Mesenchymal stem cell (in vitro differentiated cells and primary cell): ENCODE results near the gene SGSM2.

ENCODE experiments used
- DNase-seq: peaks from one replicate; pipeline ENCODE4 v3.0.0-alpha.2; 2013
- H2AFZ ChIP-seq: one replicate; pipeline ENCODE4 v1.6.1; 2013; ENCODE audit warnings: low read depth, mild to moderate bottlenecking, control low read depth, inconsistent platforms, low read length, moderate library complexity
- H2AK5ac ChIP-seq: 2 replicates; pipeline ENCODE4 v1.6.1; 2013; ENCODE audit warnings: low read length, moderate library complexity, mild to moderate bottlenecking, inconsistent platforms; ENCODE audit not compliant: severe bottlenecking
- H2BK120ac ChIP-seq: one replicate; pipeline ENCODE4 v1.6.1; 2013; ENCODE audit warnings: low read depth, mild to moderate bottlenecking, inconsistent platforms, low read length, moderate library complexity
- H2BK12ac ChIP-seq, 2 experiments: one replicate each; pipeline ENCODE4 v1.6.1; 2013; ENCODE audit warnings: inconsistent platforms in 2 of 2, low read length in 2 of 2, mild to moderate bottlenecking in 2 of 2, moderate library complexity in 2 of 2, control low read depth in 1 of 2
- H2BK15ac ChIP-seq: one replicate; pipeline ENCODE4 v1.6.1; 2013; ENCODE audit warnings: mild to moderate bottlenecking, low read depth, inconsistent platforms; ENCODE audit not compliant: poor library complexity, severe bottlenecking
- H2BK5ac ChIP-seq: 2 replicates; pipeline ENCODE4 v1.6.1; 2013; ENCODE audit warnings: low read depth, mild to moderate bottlenecking, low read length, control low read depth, inconsistent platforms; ENCODE audit not compliant: poor library complexity, severe bottlenecking
- H3K14ac ChIP-seq, 2 experiments: one replicate each; pipeline ENCODE4 v1.6.1; 2013; ENCODE audit warnings: inconsistent platforms in 2 of 2, low read length in 2 of 2, control low read depth in 1 of 2, mild to moderate bottlenecking in 1 of 2, moderate library complexity in 1 of 2
- H3K18ac ChIP-seq, 2 experiments: one replicate each; pipeline ENCODE4 v1.6.1; 2013; ENCODE audit warnings: inconsistent platforms in 2 of 2, low read length in 2 of 2, control low read depth in 1 of 2, low read depth in 1 of 2, mild to moderate bottlenecking in 1 of 2
- H3K23ac ChIP-seq, 2 experiments: one replicate each; pipeline ENCODE4 v1.6.1; 2013; ENCODE audit warnings: inconsistent platforms in 2 of 2, low read length in 2 of 2, mild to moderate bottlenecking in 2 of 2, moderate library complexity in 2 of 2, control low read depth in 1 of 2
- H3K27ac ChIP-seq: 2 replicates; pipeline ENCODE4 v1.5.1; 2013; ENCODE audit warnings: mild to moderate bottlenecking, moderate library complexity, low read length, control low read depth, inconsistent platforms; ENCODE audit not compliant: poor library complexity, severe bottlenecking
- H3K27me3 ChIP-seq, 2 experiments: 2 replicates each; pipeline versions ENCODE4 v1.6.1 to v1.7.0; 2013; ENCODE audit warnings: low read length in 2 of 2, mild to moderate bottlenecking in 2 of 2, moderate library complexity in 2 of 2, control low read depth in 1 of 2, inconsistent platforms in 1 of 2; ENCODE audit not compliant: control insufficient read depth in 1 of 2, insufficient read depth in 1 of 2
- H3K36me3 ChIP-seq, 2 experiments: 2 replicates each; pipeline versions ENCODE4 v1.6.1 to v1.7.0; 2013; ENCODE audit warnings: low read length in 2 of 2, control low read depth in 1 of 2, inconsistent platforms in 1 of 2, low read depth in 1 of 2, mild to moderate bottlenecking in 1 of 2; ENCODE audit not compliant: insufficient read depth in 2 of 2, control insufficient read depth in 1 of 2
- H3K4ac ChIP-seq, 2 experiments: one replicate each; pipeline ENCODE4 v1.6.1; 2013; ENCODE audit warnings: inconsistent platforms in 2 of 2, low read length in 2 of 2, mild to moderate bottlenecking in 2 of 2, moderate library complexity in 2 of 2, control low read depth in 1 of 2, low read depth in 1 of 2
- H3K4me1 ChIP-seq: 2 replicates; pipeline ENCODE4 v1.6.1; 2013; ENCODE audit warnings: low read depth, low read length, control low read depth; ENCODE audit not compliant: control insufficient read depth, insufficient read depth
- H3K4me2 ChIP-seq: 2 replicates; pipeline ENCODE4 v1.6.1; 2013; ENCODE audit warnings: low read length, mild to moderate bottlenecking, inconsistent platforms; ENCODE audit not compliant: poor library complexity, severe bottlenecking
- H3K4me3 ChIP-seq, 2 experiments: 2 replicates each; pipeline versions ENCODE4 v1.5.1 to v1.7.0; 2013; ENCODE audit warnings: low read length in 2 of 2, mild to moderate bottlenecking in 2 of 2, control low read depth in 1 of 2, low read depth in 1 of 2; ENCODE audit not compliant: insufficient read depth in 1 of 2
- H3K79me1 ChIP-seq: replicated peaks from 2 replicates; pipeline ENCODE4 v1.6.1; 2013; ENCODE audit warnings: mild to moderate bottlenecking, control low read depth, low read length, inconsistent platforms; ENCODE audit not compliant: poor library complexity, severe bottlenecking
- H3K9ac ChIP-seq: 2 replicates; pipeline ENCODE4 v1.7.0; 2013; ENCODE audit warnings: mild to moderate bottlenecking, low read length, moderate library complexity
- H3K9me3 ChIP-seq: 2 replicates; pipeline ENCODE4 v1.7.0; 2013; ENCODE audit warnings: mild to moderate bottlenecking, low read length; ENCODE audit not compliant: control insufficient read depth
- H4K8ac ChIP-seq: one replicate; pipeline ENCODE4 v1.6.1; 2013; ENCODE audit warnings: inconsistent platforms, mild to moderate bottlenecking, low read length, moderate library complexity
- H4K91ac ChIP-seq: one replicate; pipeline ENCODE4 v1.6.1; 2013; ENCODE audit warnings: mild to moderate bottlenecking, low read length, inconsistent platforms
- WGBS: methylation state at CpG from one replicate; pipeline ENCODE4 v1.1.7; 2013; ENCODE audit warnings: mixed read lengths; 5-methylcytosine and 5-hydroxymethylcytosine counted together

Gene SGSM2

DNA sequence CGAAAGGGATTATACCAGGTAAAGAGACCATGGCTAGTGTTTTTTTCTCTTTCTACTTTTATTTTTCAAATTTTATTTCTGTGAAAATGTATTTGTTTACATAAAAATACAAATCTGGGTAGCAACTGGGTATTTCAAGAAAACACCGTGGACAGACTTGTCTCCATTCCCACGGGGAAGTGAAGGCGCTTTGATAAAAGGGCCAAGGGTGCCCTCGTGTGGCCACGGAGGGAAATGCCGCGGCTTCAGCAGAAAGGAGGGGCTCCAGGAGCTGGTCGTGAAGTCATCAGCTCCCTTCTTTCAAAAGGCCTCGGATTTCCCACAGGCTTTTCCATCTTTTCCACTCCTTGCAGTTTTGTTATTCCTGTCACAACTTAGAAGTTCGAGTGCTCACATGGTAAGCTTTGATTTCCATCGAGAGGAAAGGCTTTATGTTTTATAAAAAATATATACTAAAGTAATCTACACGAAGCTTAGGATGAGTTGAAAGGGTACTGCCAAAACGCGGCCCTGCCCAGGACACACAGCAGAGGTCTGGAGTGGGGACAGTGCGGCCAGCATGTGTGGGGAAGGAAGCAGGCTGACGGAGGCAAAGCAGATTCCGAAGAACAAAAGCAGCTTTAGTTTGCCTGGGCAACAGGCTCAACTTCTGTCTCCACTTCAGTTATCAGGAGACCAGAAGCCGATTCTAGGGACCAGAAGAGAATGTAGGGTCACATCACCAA, 78.9 kb downstream of the SGSM2 start:
- peaks cover 33 to 38% of the 10 kb centered on the region in 2 experiments for H3K36me3 ChIP-seq
- peak overlapping the region; percentile 19 to 52 for H2BK12ac ChIP-seq
- H3K27ac ChIP-seq, result no peak overlapping the region
- H3K4me3 ChIP-seq, result no peak overlapping the region
- H3K4ac ChIP-seq, result no peak overlapping the region
- H3K14ac ChIP-seq, result no peak overlapping the region
- no peak overlapping the region for H2BK120ac ChIP-seq
- no peak overlapping the region for H2AK5ac ChIP-seq
- DNase-seq, result peak; percentile 91
- H3K9me3 ChIP-seq, result no peaks in the 10 kb centered on the region
- H2BK5ac ChIP-seq, result no peak overlapping the region
- H2AFZ ChIP-seq, result no peak overlapping the region
- H4K91ac ChIP-seq, result peak overlapping the region; percentile 84
- peak overlapping the region; percentile 82 for H3K9ac ChIP-seq
- peak overlapping the region; percentile 39 for H4K8ac ChIP-seq
- peaks cover 29% of the 10 kb centered on the region for H3K79me1 ChIP-seq
- H3K4me1 ChIP-seq, result peaks cover 6% of the 10 kb centered on the region
- 36% methylated on average over 16 of the region's 19 CpGs for WGBS
- no peak overlapping the region for H3K23ac ChIP-seq
- no peaks in the 10 kb centered on the region for H3K27me3 ChIP-seq
- H3K4me2 ChIP-seq, result no peak overlapping the region
- H2BK15ac ChIP-seq, result no peak overlapping the region
- no peak overlapping the region for H3K18ac ChIP-seq

DNA sequence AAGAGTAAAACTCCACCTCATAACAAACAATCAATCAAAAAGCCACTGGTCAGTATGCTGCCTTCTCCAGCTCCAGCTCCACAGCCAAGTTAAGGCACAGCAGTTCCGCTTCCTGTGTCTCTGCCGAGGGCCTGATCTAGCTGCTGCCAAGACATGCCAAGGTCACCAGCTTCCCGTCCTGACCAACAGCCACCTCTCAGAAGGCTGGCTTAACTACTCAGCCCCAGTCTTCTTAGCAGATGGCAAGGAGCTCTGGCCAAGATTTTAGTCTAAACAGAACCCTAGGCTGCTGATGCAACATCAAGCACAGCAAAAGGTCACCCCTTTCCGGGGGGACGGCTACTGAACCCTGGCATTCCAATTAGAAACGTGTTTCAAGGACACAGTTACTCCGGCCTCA, 81.3 kb downstream of the SGSM2 start:
- peak; percentile 57 for DNase-seq
- H3K9ac ChIP-seq, result no peak overlapping the region
- 86% methylated on average over 6 of the region's 7 CpGs for WGBS

DNA sequence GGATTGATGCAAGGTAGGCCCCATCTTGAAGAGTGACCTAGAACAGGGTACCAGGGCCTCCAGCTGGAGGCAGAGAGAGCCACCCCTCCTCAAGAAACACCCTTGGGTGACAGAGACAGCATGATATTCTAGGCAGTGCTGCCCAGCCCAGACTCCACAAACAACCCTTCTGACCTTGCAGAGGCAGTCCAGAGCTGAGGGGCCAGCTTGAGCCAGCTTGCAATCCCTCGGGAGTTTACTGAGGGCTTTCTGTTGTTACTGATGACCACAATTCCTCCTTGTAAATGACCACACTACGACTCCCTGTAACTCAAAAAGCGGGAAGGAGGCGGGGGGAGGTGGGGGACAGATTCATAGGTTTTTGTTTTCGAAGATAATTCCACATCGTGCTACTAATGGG, 82.2 kb downstream of the SGSM2 start:
- Histone ChIP-seq H3K9ac (peak overlapping the region; percentile 25), H2BK5ac (no peak overlapping the region), H4K8ac (no peak overlapping the region), H2BK120ac (no peak overlapping the region), H3K27me3 (no peaks in the 10 kb centered on the region), H3K4me3 (no peak overlapping the region), H3K4ac (no peak overlapping the region), H3K9me3 (no peaks in the 10 kb centered on the region), H4K91ac (no peak overlapping the region), H3K4me1 (no peaks in the 10 kb centered on the region), H2BK12ac (no peak overlapping the region), H2AK5ac (no peak overlapping the region), H3K23ac (no peak overlapping the region), H3K36me3 (peaks cover 29 to 30% of the 10 kb centered on the region in 2 experiments), H3K14ac (no peak overlapping the region), H3K27ac (no peak overlapping the region), H3K18ac (no peak overlapping the region), H2BK15ac (no peak overlapping the region), H3K79me1 (peaks cover 22% of the 10 kb centered on the region), H2AFZ (no peak overlapping the region), H3K4me2 (no peak overlapping the region)
- no peak for DNase-seq
- 88% methylated on average over 6 of the region's 6 CpGs for WGBS

More for the DNA sequence above, 81.3 kb downstream of the SGSM2 start:
- Histone ChIP-seq H3K4ac (no peak overlapping the region), H2AFZ (no peak overlapping the region), H3K23ac (no peak overlapping the region), H2BK15ac (no peak overlapping the region), H3K9me3 (no peaks in the 10 kb centered on the region), H3K18ac (no peak overlapping the region), H3K36me3 (peaks cover 38% of the 10 kb centered on the region in 2 experiments), H3K4me1 (no peaks in the 10 kb centered on the region), H2BK12ac (no peak overlapping the region), H2BK5ac (no peak overlapping the region), H3K79me1 (peaks cover 29% of the 10 kb centered on the region), H4K8ac (no peak overlapping the region), H2BK120ac (no peak overlapping the region), H2AK5ac (no peak overlapping the region), H3K4me2 (no peak overlapping the region), H3K27ac (no peak overlapping the region), H3K27me3 (no peaks in the 10 kb centered on the region), H3K4me3 (no peak overlapping the region), H3K14ac (no peak overlapping the region), H4K91ac (no peak overlapping the region)

DNA sequence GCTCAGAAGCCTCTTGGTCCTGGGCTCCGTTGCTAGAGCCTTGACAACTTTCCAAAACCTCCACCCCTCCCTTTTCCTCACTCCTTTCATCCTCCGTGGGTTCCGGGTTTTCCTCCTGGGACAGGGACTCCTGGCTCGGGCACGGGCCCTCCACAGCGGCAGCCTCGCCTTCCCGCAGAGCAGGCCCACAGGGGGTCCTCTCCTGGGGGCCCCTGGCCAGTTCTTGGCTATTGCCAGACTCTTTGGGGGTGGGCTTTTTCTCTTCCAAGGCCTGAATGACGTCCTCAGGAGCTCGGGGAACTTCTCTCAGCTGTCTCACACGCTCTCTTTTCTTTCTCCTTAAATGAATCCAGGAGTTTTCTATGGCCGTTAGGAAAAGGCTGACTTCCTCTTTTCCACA, 82.9 kb downstream of the SGSM2 start:
- H3K4me2 ChIP-seq, result no peak overlapping the region
- no peak overlapping the region for H2BK5ac ChIP-seq
- H3K36me3 ChIP-seq, result peaks cover 22 to 23% of the 10 kb centered on the region in 2 experiments
- no peak overlapping the region for H3K9ac ChIP-seq
- H3K18ac ChIP-seq, result no peak overlapping the region
- H4K8ac ChIP-seq, result no peak overlapping the region
- H3K23ac ChIP-seq, result peak overlapping the region in 1 of 2 experiments; percentile 41
- no peaks in the 10 kb centered on the region for H3K4me1 ChIP-seq
- H3K14ac ChIP-seq, result no peak overlapping the region
- DNase-seq, result no peak
- WGBS, result 89% methylated on average over 11 of the region's 12 CpGs
- H3K27ac ChIP-seq, result no peak overlapping the region
- no peak overlapping the region for H3K4ac ChIP-seq
- H4K91ac ChIP-seq, result no peak overlapping the region
- H3K4me3 ChIP-seq, result no peak overlapping the region
- H2BK120ac ChIP-seq, result no peak overlapping the region
- peak overlapping the region in 1 of 2 experiments; percentile 33 for H2BK12ac ChIP-seq
- H3K9me3 ChIP-seq, result no peaks in the 10 kb centered on the region
- no peak overlapping the region for H2AFZ ChIP-seq
- no peak overlapping the region for H2AK5ac ChIP-seq
- peaks cover 15% of the 10 kb centered on the region for H3K79me1 ChIP-seq
- peak overlapping the region; percentile 60 for H2BK15ac ChIP-seq
- no peaks in the 10 kb centered on the region for H3K27me3 ChIP-seq
